ENCODE results near the gene SLC8A2.

Gene SLC8A2

GRCh38 chr19:47407417-47407774, 64.3 kb downstream of the SLC8A2 start:
- TF ChIP-seq CTCF (IDR thresholded peaks at IDR 0.05; ENCODE audit: low read depth, low read length, missing control alignments), result no peak
- H3K4me3 ChIP-seq (replicated peaks; ENCODE audit: low read depth, low read length), result no peak overlapping the region
- no peak for DNase-seq (ENCODE audit: extremely low read depth, low read depth)

GRCh38 chr19:47406711-47407416, 64.8 kb downstream of the SLC8A2 start:
- no peak overlapping the region for H3K4me3 ChIP-seq (replicated peaks; ENCODE audit: low read depth, low read length)
- TF ChIP-seq CTCF (IDR thresholded peaks at IDR 0.05; ENCODE audit: low read depth, low read length, missing control alignments), result no peak
- DNase-seq (ENCODE audit: extremely low read depth, low read depth), result no peak

- no peak for DNase-seq (ENCODE audit: extremely low read depth, low read depth)
- H3K4me3 ChIP-seq (replicated peaks; ENCODE audit: low read depth, low read length), result no peak overlapping the region
- TF ChIP-seq CTCF (IDR thresholded peaks at IDR 0.05; ENCODE audit: low read depth, low read length, missing control alignments), result no peak
These were observed 65.8 kb downstream of the SLC8A2 start for GRCh38 chr19:47405854-47406417.

- no peak for DNase-seq (ENCODE audit: extremely low read depth, low read depth)
- no peak for TF ChIP-seq CTCF (IDR thresholded peaks at IDR 0.05; ENCODE audit: low read depth, low read length, missing control alignments)
- no peak overlapping the region for H3K4me3 ChIP-seq (replicated peaks; ENCODE audit: low read depth, low read length)
These were observed 66.5 kb downstream of the SLC8A2 start for GRCh38 chr19:47405197-47405550.

GRCh38 chr19:47404334-47405196, 67.1 kb downstream of the SLC8A2 start:
- DNase-seq (ENCODE audit: extremely low read depth, low read depth), result no peak
- TF ChIP-seq CTCF (IDR thresholded peaks at IDR 0.05; ENCODE audit: low read depth, low read length, missing control alignments), result no peak

GRCh38 chr19:47402504-47402903, 69.2 kb downstream of the SLC8A2 start:
- H3K4me3 ChIP-seq (replicated peaks; ENCODE audit: low read depth, low read length), result no peak overlapping the region
- DNase-seq (ENCODE audit: extremely low read depth, low read depth), result no peak
- no peak for TF ChIP-seq CTCF (IDR thresholded peaks at IDR 0.05; ENCODE audit: low read depth, low read length, missing control alignments)

More at GRCh38 chr19:47404334-47405196, 67.1 kb downstream of the SLC8A2 start:
- H3K4me3 ChIP-seq (replicated peaks; ENCODE audit: low read depth, low read length), result no peak overlapping the region

All from HFF-Myc (cell line).